ENCODE data around the gene DCTN2. TPM values are rescaled to one million over a fixed set of nuclear protein-coding genes. Genes with fewer than 3 reads are reported as not detected.

DCTN2 gene
- total and polyA plus RNA-seq, 7 donors: 118 to 204 (median 142) TPM

DNA sequence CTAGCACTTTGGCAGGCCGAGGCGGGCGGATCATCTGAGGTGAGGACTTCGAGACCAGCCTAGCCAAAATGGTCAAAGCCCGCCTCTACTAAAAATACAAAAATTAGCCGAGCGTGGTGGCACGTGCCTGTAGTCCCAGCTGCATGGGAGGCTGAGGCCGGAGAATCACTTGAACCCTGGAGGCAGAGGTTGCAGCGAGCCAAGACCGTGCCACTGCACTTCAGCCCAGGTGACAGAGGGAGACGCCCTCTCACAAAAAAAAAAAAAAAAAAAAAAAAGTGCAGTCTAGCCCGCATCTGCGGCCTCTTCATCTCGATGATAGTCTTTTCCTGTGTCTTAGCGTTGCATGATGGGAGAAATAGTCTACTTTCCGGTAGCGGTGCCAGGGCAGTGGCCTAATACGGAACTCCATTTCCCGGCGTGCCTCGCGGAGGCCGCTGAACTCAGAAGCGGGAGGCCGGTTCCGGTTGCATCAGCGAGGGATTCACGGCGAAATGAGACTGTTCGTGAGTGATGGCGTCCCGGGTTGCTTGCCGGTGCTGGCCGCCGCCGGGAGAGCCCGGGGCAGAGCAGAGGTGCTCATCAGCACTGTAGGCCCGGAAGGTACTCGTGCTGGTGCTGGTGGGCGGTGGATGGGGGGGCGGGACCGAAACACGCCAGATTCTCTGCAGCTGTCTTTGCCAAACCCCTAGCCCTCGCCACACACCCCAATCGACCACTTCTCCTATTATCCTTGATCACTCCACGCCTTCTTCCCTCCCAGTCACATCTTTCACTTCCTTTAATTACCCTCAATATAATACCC is 59.2 kb downstream of the DCTN2 start, which contains the start of gene MARS1:
Gene MARS1, plus strand, starts transcription at position 472 of the 805 bp plus-strand sequence. Its CDS starts 23 bp downstream, at position 495.
- Histone ChIP-seq H3K27me3 (no peaks in the 10 kb centered on the region), H3K36me3 (peaks cover 19 to 38% (median 22%) of the 10 kb centered on the region in 4 donors), H3K9me3 (no peaks in the 10 kb centered on the region), H3K4me3 (peak within 1 kb of the TSS; percentile 80 to 97 (median 92)), H3K4me1 (peaks cover 0 to 22% (median 13%) of the 10 kb centered on the region in 4 donors), H3K27ac (peak within 1 kb of the TSS; percentile 81 to 87 (median 86))
- DNase-seq: peak; percentile 98
- TF ChIP-seq POLR2A (IDR thresholded peaks at IDR 0.05) (peak; percentile 47 to 65), EP300 (IDR thresholded peaks at IDR 0.05) (peak in 1 of 4 donors; percentile 83), POLR2AphosphoS5 (IDR thresholded peaks at IDR 0.05) (peak; percentile 76 to 93 (median 88))
- TF ChIP-seq, protein P1, sequence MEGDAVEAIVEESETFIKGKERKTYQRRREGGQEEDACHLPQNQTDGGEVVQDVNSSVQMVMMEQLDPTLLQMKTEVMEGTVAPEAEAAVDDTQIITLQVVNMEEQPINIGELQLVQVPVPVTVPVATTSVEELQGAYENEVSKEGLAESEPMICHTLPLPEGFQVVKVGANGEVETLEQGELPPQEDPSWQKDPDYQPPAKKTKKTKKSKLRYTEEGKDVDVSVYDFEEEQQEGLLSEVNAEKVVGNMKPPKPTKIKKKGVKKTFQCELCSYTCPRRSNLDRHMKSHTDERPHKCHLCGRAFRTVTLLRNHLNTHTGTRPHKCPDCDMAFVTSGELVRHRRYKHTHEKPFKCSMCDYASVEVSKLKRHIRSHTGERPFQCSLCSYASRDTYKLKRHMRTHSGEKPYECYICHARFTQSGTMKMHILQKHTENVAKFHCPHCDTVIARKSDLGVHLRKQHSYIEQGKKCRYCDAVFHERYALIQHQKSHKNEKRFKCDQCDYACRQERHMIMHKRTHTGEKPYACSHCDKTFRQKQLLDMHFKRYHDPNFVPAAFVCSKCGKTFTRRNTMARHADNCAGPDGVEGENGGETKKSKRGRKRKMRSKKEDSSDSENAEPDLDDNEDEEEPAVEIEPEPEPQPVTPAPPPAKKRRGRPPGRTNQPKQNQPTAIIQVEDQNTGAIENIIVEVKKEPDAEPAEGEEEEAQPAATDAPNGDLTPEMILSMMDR (IDR thresholded peaks at IDR 0.05): no peak
- intact Hi-C loops (cut with DNase I): loop anchor here (2.0 to 5.0 kb wide), 2 partner anchors 25 to 35 kb away; partner anchors contain the start of genes DDIT3 and MBD6
- WGBS, 2 donors: 5 to 9% methylated on average over 47 of the region's 47 CpGs

DNA sequence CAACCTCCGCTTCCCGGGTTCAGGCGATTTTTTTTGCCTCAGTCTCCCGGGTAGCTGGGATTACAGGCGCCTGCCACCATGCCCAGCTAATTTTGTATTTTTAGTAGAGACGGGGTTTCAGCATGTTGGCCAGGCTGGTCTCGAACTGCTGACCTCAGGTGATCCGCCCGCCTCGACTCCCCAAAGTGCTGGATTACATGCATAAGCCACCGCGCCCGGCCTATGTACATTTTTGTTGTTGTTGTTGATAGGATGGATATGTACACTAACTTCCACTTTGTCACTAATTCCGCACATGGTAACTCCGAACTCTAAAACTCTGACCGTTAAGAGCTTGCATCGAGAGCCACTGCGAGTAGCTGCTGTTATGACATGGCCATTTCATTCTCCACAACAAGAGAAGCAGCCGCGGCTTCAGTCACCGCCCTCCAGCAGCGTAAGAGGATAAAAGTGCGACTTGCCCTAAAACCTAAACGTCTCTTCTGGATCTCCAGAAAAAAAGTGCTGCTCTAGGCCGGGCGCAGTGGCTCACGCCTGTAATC is 59.9 kb downstream of the DCTN2 start:
- Histone ChIP-seq H3K36me3 (peaks cover 19 to 31% (median 22%) of the 10 kb centered on the region in 4 donors), H3K27ac (peak overlapping the region in 3 of 4 donors; percentile 81 to 87 (median 87)), H3K9me3 (no peaks in the 10 kb centered on the region), H3K4me1 (peaks cover 0 to 22% (median 13%) of the 10 kb centered on the region in 4 donors), H3K4me3 (peak overlapping the region; percentile 80 to 97 (median 92)), H3K27me3 (no peaks in the 10 kb centered on the region)
- intact Hi-C loops (cut with DNase I): loop anchor here (2.0 to 5.0 kb wide), 2 partner anchors 24 to 35 kb away; partner anchors contain the start of genes DDIT3 and MBD6
- 81 to 90% methylated on average over 27 of the region's 27 CpGs for WGBS, 2 donors
- TF ChIP-seq POLR2AphosphoS5 (IDR thresholded peaks at IDR 0.05): no peak
- no peak for TF ChIP-seq POLR2A (IDR thresholded peaks at IDR 0.05)
- DNase-seq: no peak

DNA sequence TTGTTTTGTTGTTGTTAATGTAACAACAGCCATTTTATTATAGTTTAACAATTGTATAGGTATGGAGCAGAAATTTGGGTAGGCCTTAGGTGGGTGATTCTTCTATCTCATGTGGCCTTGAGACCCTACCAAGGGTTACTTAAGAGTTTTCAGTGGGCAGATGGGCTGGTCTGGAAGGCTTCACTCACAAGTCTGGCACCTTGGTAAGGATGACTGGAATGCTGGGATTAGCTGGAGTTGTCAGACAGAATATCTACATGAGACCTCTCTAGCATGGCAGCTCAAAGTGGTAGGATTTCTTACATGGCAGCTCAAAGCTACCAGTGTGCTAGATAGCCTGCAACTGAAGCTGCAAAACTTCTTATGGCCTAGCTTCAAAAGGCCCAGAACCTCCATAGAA is 61.3 kb downstream of the DCTN2 start:
- no peak overlapping the region for H3K4me3 ChIP-seq
- peaks cover 0 to 7% (median 0%) of the 10 kb centered on the region in 3 donors for H3K27me3 ChIP-seq
- DNase-seq: no peak
- H3K4me1 ChIP-seq: peaks cover 0 to 22% (median 13%) of the 10 kb centered on the region in 4 donors
- H3K9me3 ChIP-seq: no peaks in the 10 kb centered on the region
- H3K27ac ChIP-seq: no peak overlapping the region
- intact Hi-C loops (cut with DNase I): loop anchor here (2.0 to 5.0 kb wide), 2 partner anchors 23 to 37 kb away; partner anchors contain the start of genes DDIT3 and MBD6
- peaks cover 6 to 17% (median 12%) of the 10 kb centered on the region in 4 donors for H3K36me3 ChIP-seq
- TF ChIP-seq POLR2A (IDR thresholded peaks at IDR 0.05) (no peak), EP300 (IDR thresholded peaks at IDR 0.05) (no peak), POLR2AphosphoS5 (IDR thresholded peaks at IDR 0.05) (no peak)
- TF ChIP-seq, protein P1 (IDR thresholded peaks at IDR 0.05): no peak

DNA sequence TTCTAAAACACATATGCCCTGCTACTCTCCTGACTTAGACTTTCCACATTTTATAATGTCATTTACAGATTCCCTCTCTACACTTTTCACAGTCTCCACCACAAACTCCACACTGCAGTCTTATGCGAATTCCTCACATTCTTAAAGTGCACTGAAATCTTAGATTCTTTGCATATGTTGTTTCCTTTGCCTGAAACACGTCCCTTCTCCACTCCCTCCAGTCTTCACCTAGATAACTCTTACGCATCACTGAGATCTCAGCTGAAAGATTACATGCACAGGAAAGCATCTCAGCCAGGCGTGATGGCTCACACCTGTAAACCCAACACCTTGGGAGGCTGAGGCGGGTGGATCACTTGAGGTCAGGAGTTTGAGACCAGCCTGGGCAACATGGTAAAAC is 63.5 kb downstream of the DCTN2 start:
- Histone ChIP-seq H3K4me1 (peaks cover 0 to 8% (median 1%) of the 10 kb centered on the region in 4 donors), H3K36me3 (no peaks in the 10 kb centered on the region), H3K27ac (no peak overlapping the region), H3K27me3 (peaks cover 0 to 10% (median 0%) of the 10 kb centered on the region in 3 donors), H3K4me3 (no peak overlapping the region), H3K9me3 (no peaks in the 10 kb centered on the region)
- no peak for DNase-seq
- 63 to 67% methylated on average over 5 of the region's 5 CpGs for WGBS, 2 donors
- intact Hi-C loops (cut with DNase I): no loop called here
- TF ChIP-seq EP300 (IDR thresholded peaks at IDR 0.05): no peak
- no peak for TF ChIP-seq POLR2AphosphoS5 (IDR thresholded peaks at IDR 0.05)
- TF ChIP-seq, protein P1 (IDR thresholded peaks at IDR 0.05): no peak
- no peak for TF ChIP-seq POLR2A (IDR thresholded peaks at IDR 0.05)

DNA sequence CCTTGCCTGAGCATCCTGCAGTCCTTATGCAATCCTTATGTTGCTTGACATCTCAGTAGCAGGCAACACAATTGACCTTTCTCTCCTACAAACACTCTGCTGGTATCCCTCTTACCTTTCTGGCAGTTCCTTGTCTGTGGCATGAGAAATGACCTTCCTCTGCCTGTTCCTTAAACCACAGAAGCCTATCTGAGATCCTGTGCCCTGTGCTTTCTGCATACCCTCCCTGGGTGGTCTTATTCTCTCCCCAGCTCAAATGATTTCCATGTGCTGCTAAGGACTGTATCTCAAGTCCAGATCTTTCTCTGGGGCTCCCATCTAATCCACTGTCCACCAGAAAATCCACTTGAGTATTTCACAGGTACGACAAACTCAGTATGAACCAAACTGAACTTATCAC is 65.3 kb downstream of the DCTN2 start:
- DNase-seq: no peak
- no peaks in the 10 kb centered on the region for H3K36me3 ChIP-seq
- no peak for TF ChIP-seq EP300 (IDR thresholded peaks at IDR 0.05)
- no peak for TF ChIP-seq POLR2A (IDR thresholded peaks at IDR 0.05)
- TF ChIP-seq, protein P1 (IDR thresholded peaks at IDR 0.05): no peak
- no peak for TF ChIP-seq POLR2AphosphoS5 (IDR thresholded peaks at IDR 0.05)
- 82 to 90% methylated on average over 1 of the region's 1 CpG for WGBS, 2 donors
- no peaks in the 10 kb centered on the region for H3K9me3 ChIP-seq
- H3K27ac ChIP-seq: no peak overlapping the region
- H3K4me3 ChIP-seq: no peak overlapping the region
- H3K27me3 ChIP-seq: peaks cover 10 to 22% (median 15%) of the 10 kb centered on the region in 3 donors
- no peaks in the 10 kb centered on the region for H3K4me1 ChIP-seq
- intact Hi-C loops (cut with DNase I): no loop called here
